ENCODE measurements around the gene NPPC. TPM values are rescaled to one million over a fixed set of nuclear protein-coding genes. Genes with fewer than 3 reads are reported as not detected.
A peak's percentile ranks its signal among the peaks of the same experiment; 100 is the strongest.

The NPPC gene
- total and polyA plus RNA-seq, 3 experiments from 2014 or later = not detected

- H3K4me1 Mint-ChIP-seq = peaks cover 0 to 4% (median 0%) of the 10 kb centered on the region in 3 donors
- Histone ChIP-seq H3K36me3 (ENCODE audit: insufficient read depth, low read length) (no peaks in the 10 kb centered on the region), H3K27me3 (ENCODE audit: insufficient read depth, low read length, poor library complexity, severe bottlenecking) (no peaks in the 10 kb centered on the region), H3K4me1 (ENCODE audit: insufficient read depth, low read length) (no peaks in the 10 kb centered on the region), H3K4me3 (ENCODE audit: low read length) (no peak overlapping the region), H3K27ac (ENCODE audit: low read depth, low read length) (no peak overlapping the region), H3K9me3 (ENCODE audit: low read length) (no peaks in the 10 kb centered on the region)
- no peak overlapping the region for H3K4me3 Mint-ChIP-seq
- H3K36me3 Mint-ChIP-seq = no peaks in the 10 kb centered on the region
- POLR2A ChIA-PET = no interaction called here
- H3K27me3 Mint-ChIP-seq = peaks cover 2 to 7% of the 10 kb centered on the region in 2 donors
- no peak overlapping the region for H3K27ac Mint-ChIP-seq
- no peak for DNase-seq
- H3K9me3 Mint-ChIP-seq = no peaks in the 10 kb centered on the region
- CTCF ChIA-PET = interaction anchor here (1.6 to 3.9 kb wide), 2 partner anchors 9 to 421 kb away, joined by 3 to 24 read pairs; no protein-coding TSS in a partner anchor
Observed at GRCh38 chr2:231905026-231905425, 21.2 kb downstream of the NPPC start.

DNA sequence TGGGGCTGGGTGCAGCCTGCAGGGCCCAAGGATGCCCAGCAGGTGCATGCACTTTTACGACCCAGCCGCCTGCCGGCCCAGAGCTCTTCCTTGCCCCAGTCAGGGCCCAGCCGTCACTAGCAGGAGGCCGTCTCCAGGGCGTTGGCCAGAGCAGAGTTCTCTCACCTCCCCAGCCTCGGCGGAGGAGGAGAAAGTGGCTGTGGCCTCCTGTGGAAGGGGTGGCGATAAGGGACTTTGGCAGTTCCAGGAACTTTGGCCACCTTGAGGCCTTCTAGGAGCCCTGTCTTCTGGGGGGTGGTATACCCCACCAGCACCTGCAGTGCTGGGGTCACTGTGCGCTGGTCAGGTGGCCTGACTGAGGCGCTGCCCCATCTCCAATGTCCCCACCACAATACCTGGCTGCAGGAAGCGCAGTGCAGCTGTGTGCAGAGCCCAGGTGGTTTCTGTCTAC is 22.0 kb downstream of the NPPC start:
- ChIA-PET POLR2A (no interaction called here), CTCF (interaction anchor here (0.9 kb wide), 1 partner anchor 423 kb away, joined by 3 read pairs; no protein-coding TSS in a partner anchor)
- no peaks in the 10 kb centered on the region for H3K27me3 ChIP-seq (ENCODE audit: insufficient read depth, low read length, poor library complexity, severe bottlenecking)
- no peaks in the 10 kb centered on the region for H3K9me3 ChIP-seq (ENCODE audit: low read length)
- Mint-ChIP-seq H3K4me1 (no peaks in the 10 kb centered on the region), H3K27me3 (peaks cover 2 to 7% of the 10 kb centered on the region in 2 donors), H3K36me3 (no peaks in the 10 kb centered on the region), H3K27ac (no peak overlapping the region), H3K4me3 (no peak overlapping the region), H3K9me3 (no peaks in the 10 kb centered on the region)
- no peak overlapping the region for H3K27ac ChIP-seq (ENCODE audit: low read depth, low read length)
- no peak overlapping the region for H3K4me3 ChIP-seq (ENCODE audit: low read length)
- DNase-seq = no peak
- H3K36me3 ChIP-seq (ENCODE audit: insufficient read depth, low read length) = no peaks in the 10 kb centered on the region
- no peaks in the 10 kb centered on the region for H3K4me1 ChIP-seq (ENCODE audit: insufficient read depth, low read length)

DNA sequence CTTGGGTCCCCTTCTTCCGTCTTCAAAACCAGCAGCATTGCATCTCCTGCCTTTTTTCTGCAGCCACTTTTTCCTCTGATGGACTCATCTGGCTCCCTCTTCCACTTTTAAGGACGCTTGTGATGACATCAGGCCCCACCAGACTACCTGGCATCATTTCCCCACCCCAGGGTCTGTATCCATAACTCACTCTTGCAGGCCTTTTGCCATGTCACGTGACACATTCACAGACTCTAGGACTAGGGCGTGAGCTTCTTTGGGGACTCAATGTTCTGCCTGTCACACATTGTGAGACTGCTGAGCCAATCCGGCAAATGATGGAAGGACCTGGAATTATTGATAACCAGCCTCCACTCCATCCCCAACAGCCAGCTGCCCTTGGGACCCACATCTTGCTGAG is 23.6 kb downstream of the NPPC start:
- H3K36me3 ChIP-seq (ENCODE audit: insufficient read depth, low read length) = no peaks in the 10 kb centered on the region
- POLR2A ChIA-PET = no interaction called here
- H3K27me3 Mint-ChIP-seq = peaks cover 2 to 7% of the 10 kb centered on the region in 2 donors
- no peaks in the 10 kb centered on the region for H3K9me3 Mint-ChIP-seq
- H3K27ac Mint-ChIP-seq = no peak overlapping the region
- no peak overlapping the region for H3K4me3 Mint-ChIP-seq
- no peak overlapping the region for H3K4me3 ChIP-seq (ENCODE audit: low read length)
- no peaks in the 10 kb centered on the region for H3K9me3 ChIP-seq (ENCODE audit: low read length)
- DNase-seq = no peak
- H3K36me3 Mint-ChIP-seq = no peaks in the 10 kb centered on the region
- H3K27ac ChIP-seq (ENCODE audit: low read depth, low read length) = no peak overlapping the region
- no peaks in the 10 kb centered on the region for H3K27me3 ChIP-seq (ENCODE audit: insufficient read depth, low read length, poor library complexity, severe bottlenecking)
- H3K4me1 ChIP-seq (ENCODE audit: insufficient read depth, low read length) = no peaks in the 10 kb centered on the region
- H3K4me1 Mint-ChIP-seq = no peaks in the 10 kb centered on the region
- CTCF ChIA-PET = interaction anchor here (0.7 to 2.2 kb wide), 3 partner anchors 412 to 537 kb away, joined by 3 to 9 read pairs (median 3); no protein-coding TSS in a partner anchor

- ChIA-PET CTCF (interaction anchor here (0.8 to 2.5 kb wide), 12 partner anchors 8 to 546 kb away, joined by 3 to 10 read pairs (median 4); no protein-coding TSS in a partner anchor), POLR2A (no interaction called here)
- Mint-ChIP-seq H3K36me3 (no peaks in the 10 kb centered on the region), H3K27ac (no peak overlapping the region), H3K9me3 (no peaks in the 10 kb centered on the region), H3K4me1 (no peaks in the 10 kb centered on the region), H3K27me3 (peaks cover 2 to 5% of the 10 kb centered on the region in 2 donors), H3K4me3 (no peak overlapping the region)
- no peak for DNase-seq
- Histone ChIP-seq H3K9me3 (ENCODE audit: low read length) (no peaks in the 10 kb centered on the region), H3K4me3 (ENCODE audit: low read length) (no peak overlapping the region), H3K27ac (ENCODE audit: low read depth, low read length) (no peak overlapping the region), H3K4me1 (ENCODE audit: insufficient read depth, low read length) (no peaks in the 10 kb centered on the region), H3K36me3 (ENCODE audit: insufficient read depth, low read length) (no peaks in the 10 kb centered on the region), H3K27me3 (ENCODE audit: insufficient read depth, low read length, poor library complexity, severe bottlenecking) (no peaks in the 10 kb centered on the region)
Observed at GRCh38 chr2:231900972-231901371, 25.2 kb downstream of the NPPC start.

- no peak overlapping the region for H3K4me3 Mint-ChIP-seq
- Histone ChIP-seq H3K4me3 (ENCODE audit: low read length) (no peak overlapping the region), H3K4me1 (ENCODE audit: insufficient read depth, low read length) (no peaks in the 10 kb centered on the region), H3K36me3 (ENCODE audit: insufficient read depth, low read length) (no peaks in the 10 kb centered on the region), H3K27ac (ENCODE audit: low read depth, low read length) (no peak overlapping the region), H3K27me3 (ENCODE audit: insufficient read depth, low read length, poor library complexity, severe bottlenecking) (no peaks in the 10 kb centered on the region), H3K9me3 (ENCODE audit: low read length) (no peaks in the 10 kb centered on the region)
- CTCF ChIA-PET = interaction anchor here (0.8 to 2.5 kb wide), 14 partner anchors 8 to 547 kb away, joined by 3 to 10 read pairs (median 4); no protein-coding TSS in a partner anchor
- POLR2A ChIA-PET = no interaction called here
- no peaks in the 10 kb centered on the region for H3K9me3 Mint-ChIP-seq
- peak in 4 of 5 donors; percentile 2 to 36 (median 19) for DNase-seq
- no peak overlapping the region for H3K27ac Mint-ChIP-seq
- H3K27me3 Mint-ChIP-seq = peaks cover 2 to 3% of the 10 kb centered on the region in 2 donors
- no peaks in the 10 kb centered on the region for H3K4me1 Mint-ChIP-seq
- no peaks in the 10 kb centered on the region for H3K36me3 Mint-ChIP-seq
Observed at GRCh38 chr2:231900486-231900942, 25.7 kb downstream of the NPPC start.

- CTCF ChIA-PET = no interaction called here
- H3K9me3 Mint-ChIP-seq = no peaks in the 10 kb centered on the region
- peaks cover 0 to 3% of the 10 kb centered on the region in 2 donors for H3K27me3 Mint-ChIP-seq
- Histone ChIP-seq H3K27me3 (ENCODE audit: insufficient read depth, low read length, poor library complexity, severe bottlenecking) (no peaks in the 10 kb centered on the region), H3K4me1 (ENCODE audit: insufficient read depth, low read length) (no peaks in the 10 kb centered on the region), H3K4me3 (ENCODE audit: low read length) (no peak overlapping the region), H3K36me3 (ENCODE audit: insufficient read depth, low read length) (no peaks in the 10 kb centered on the region), H3K9me3 (ENCODE audit: low read length) (no peaks in the 10 kb centered on the region), H3K27ac (ENCODE audit: low read depth, low read length) (no peak overlapping the region)
- H3K4me3 Mint-ChIP-seq = no peak overlapping the region
- no peaks in the 10 kb centered on the region for H3K36me3 Mint-ChIP-seq
- DNase-seq = no peak
- POLR2A ChIA-PET = no interaction called here
- peak overlapping the region in 1 of 8 donors; percentile 64 for H3K27ac Mint-ChIP-seq
- no peaks in the 10 kb centered on the region for H3K4me1 Mint-ChIP-seq
Observed at GRCh38 chr2:231894566-231895380, 31.4 kb downstream of the NPPC start.

DNA sequence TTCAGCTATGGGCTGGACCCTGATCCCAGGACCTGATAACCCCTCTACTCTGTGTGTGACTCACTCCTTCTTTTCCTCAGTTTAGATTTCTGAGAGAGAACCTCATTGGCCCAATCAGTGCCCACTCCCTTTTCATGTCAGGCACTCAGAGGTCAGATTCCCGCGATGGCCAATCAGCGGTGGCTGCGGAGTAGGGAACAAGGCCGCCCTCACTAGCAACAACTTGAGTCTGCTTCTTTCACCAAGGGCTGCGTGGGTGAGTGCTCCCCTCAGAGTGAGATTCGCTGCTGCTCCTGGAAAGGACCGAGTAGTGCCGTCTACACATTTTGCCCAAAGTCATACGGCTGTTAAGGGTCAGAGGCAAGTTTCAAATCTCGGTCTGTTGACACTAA is 34.7 kb downstream of the NPPC start:
- H3K36me3 Mint-ChIP-seq = no peaks in the 10 kb centered on the region
- Histone ChIP-seq H3K9me3 (ENCODE audit: low read length) (no peaks in the 10 kb centered on the region), H3K4me1 (ENCODE audit: insufficient read depth, low read length) (no peaks in the 10 kb centered on the region), H3K27ac (ENCODE audit: low read depth, low read length) (no peak overlapping the region), H3K4me3 (ENCODE audit: low read length) (no peak overlapping the region), H3K36me3 (ENCODE audit: insufficient read depth, low read length) (no peaks in the 10 kb centered on the region), H3K27me3 (ENCODE audit: insufficient read depth, low read length, poor library complexity, severe bottlenecking) (no peaks in the 10 kb centered on the region)
- H3K9me3 Mint-ChIP-seq = peaks cover 0 to 3% (median 2%) of the 10 kb centered on the region in 5 donors
- peaks cover 14 to 20% of the 10 kb centered on the region in 2 donors for H3K27me3 Mint-ChIP-seq
- no peaks in the 10 kb centered on the region for H3K4me1 Mint-ChIP-seq
- POLR2A ChIA-PET = no interaction called here
- no peak for DNase-seq
- H3K4me3 Mint-ChIP-seq = no peak overlapping the region
- H3K27ac Mint-ChIP-seq = no peak overlapping the region
- CTCF ChIA-PET = interaction anchor here (1.0 kb wide), 1 partner anchor 9 kb away, joined by 3 read pairs; no protein-coding TSS in a partner anchor

GRCh38 chr2:231890896-231891513 is 35.2 kb downstream of the NPPC start:
- Mint-ChIP-seq H3K9me3 (peaks cover 0 to 5% (median 3%) of the 10 kb centered on the region in 5 donors), H3K27ac (peak overlapping the region in 1 of 8 donors; percentile 84), H3K36me3 (no peaks in the 10 kb centered on the region), H3K27me3 (peaks cover 17 to 26% of the 10 kb centered on the region in 2 donors), H3K4me3 (no peak overlapping the region), H3K4me1 (no peaks in the 10 kb centered on the region)
- H3K4me1 ChIP-seq (ENCODE audit: insufficient read depth, low read length) = no peaks in the 10 kb centered on the region
- no peak overlapping the region for H3K27ac ChIP-seq (ENCODE audit: low read depth, low read length)
- no peaks in the 10 kb centered on the region for H3K36me3 ChIP-seq (ENCODE audit: insufficient read depth, low read length)
- no peak for DNase-seq
- H3K27me3 ChIP-seq (ENCODE audit: insufficient read depth, low read length, poor library complexity, severe bottlenecking) = no peaks in the 10 kb centered on the region
- POLR2A ChIA-PET = no interaction called here
- H3K4me3 ChIP-seq (ENCODE audit: low read length) = no peak overlapping the region
- H3K9me3 ChIP-seq (ENCODE audit: low read length) = no peaks in the 10 kb centered on the region
- CTCF ChIA-PET = interaction anchor here (1.0 kb wide), 1 partner anchor 9 kb away, joined by 3 read pairs; no protein-coding TSS in a partner anchor

All from CD8-positive, alpha-beta memory T cell (primary cell).